Measurements from ENCODE around the gene CSTF3.
"Not testable (repeated sequence)": the region's sequence is repeated elsewhere in the genome, so short reads cannot be mapped to it uniquely, and the experiment has no call there.

The CSTF3 gene

GRCh38 chr11:33160136-33160535, 1.1 kb downstream of the CSTF3 start:
- no peak for DNase-seq

GRCh38 chr11:33159378-33159867, 1.9 kb downstream of the CSTF3 start:
- DNase-seq = not testable (repeated sequence)

GRCh38 chr11:33158596-33159275, 2.5 kb downstream of the CSTF3 start:
- no peak for DNase-seq

GRCh38 chr11:33157103-33158027, 3.9 kb downstream of the CSTF3 start:
- DNase-seq = no peak

GRCh38 chr11:33151399-33151798, 9.9 kb downstream of the CSTF3 start:
- no peak for DNase-seq

GRCh38 chr11:33147559-33147958, 13.7 kb downstream of the CSTF3 start:
- no peak for DNase-seq

GRCh38 chr11:33135768-33136443, 25.4 kb downstream of the CSTF3 start:
- no peak for DNase-seq

GRCh38 chr11:33135216-33135615, 26.1 kb downstream of the CSTF3 start:
- no peak for DNase-seq

GRCh38 chr11:33134276-33134675, 27.0 kb downstream of the CSTF3 start:
- DNase-seq = no peak

GRCh38 chr11:33133761-33134160, 27.5 kb downstream of the CSTF3 start:
- no peak for DNase-seq

GRCh38 chr11:33132510-33132909, 28.8 kb downstream of the CSTF3 start:
- no peak for DNase-seq

GRCh38 chr11:33128739-33129138, 32.5 kb downstream of the CSTF3 start:
- DNase-seq = no peak

- no peak for DNase-seq
Observed at GRCh38 chr11:33125611-33126010, 35.7 kb downstream of the CSTF3 start.

- DNase-seq = no peak
Observed at GRCh38 chr11:33125025-33125424, 36.3 kb downstream of the CSTF3 start.

- DNase-seq = not testable (repeated sequence)
Observed at GRCh38 chr11:33122696-33123095, 38.6 kb downstream of the CSTF3 start.

- DNase-seq = no peak
Observed at GRCh38 chr11:33116535-33116934, 44.7 kb downstream of the CSTF3 start.

- no peak for DNase-seq
Observed at GRCh38 chr11:33110083-33110482, 51.2 kb downstream of the CSTF3 start.

- DNase-seq = no peak
Observed at GRCh38 chr11:33109294-33109895, 51.9 kb downstream of the CSTF3 start.

GRCh38 chr11:33103836-33104235, 57.4 kb downstream of the CSTF3 start:
- DNase-seq = no peak

- no peak for DNase-seq
Observed at GRCh38 chr11:33094157-33094556, 67.1 kb downstream of the CSTF3 start.

GRCh38 chr11:33089776-33090175, 71.5 kb downstream of the CSTF3 start:
- DNase-seq = no peak

- DNase-seq = no peak
Observed at GRCh38 chr11:33086017-33086416, 75.3 kb downstream of the CSTF3 start.

GRCh38 chr11:33083918-33084317, 77.4 kb downstream of the CSTF3 start:
- no peak for DNase-seq

All from activated T-cell treated with anti-CD3 and anti-CD28 coated beads, Interleukin-2, amount 50 U/mL, for 1 hour (primary cell).